ENCODE results near the gene EMSY. TPM values are rescaled to one million over a fixed set of nuclear protein-coding genes. Genes with fewer than 3 reads are reported as not detected.

The EMSY gene
- total and polyA plus RNA-seq, 2 of the 8 experiments (the other 6 are each of a cell fraction or from before 2014, with no cell fraction given), result 29.6 to 34.6 TPM

GRCh38 chr11:76469141-76469540, 24.3 kb downstream of the EMSY start:
- H4K5ac ChIP-seq (ENCODE audit: insufficient read length, low read depth, low read length), result no peak overlapping the region
- TF ChIP-seq TBP (IDR thresholded peaks at IDR 0.05; ENCODE audit: low read depth, low read length), result no peak
- no peak overlapping the region for H3K14ac ChIP-seq (ENCODE audit: insufficient read length)
- no peak overlapping the region for H3K9ac ChIP-seq (replicated peaks in 1 of 4; ENCODE audit: extremely low read depth in 1 of 4, low read depth in 3 of 4, low read length in 3 of 4)
- no peak overlapping the region for H2BK12ac ChIP-seq (ENCODE audit: low read depth, low read length)
- H3K36me3 ChIP-seq (ENCODE audit: control insufficient read depth in 2 of 4, insufficient read depth in 4 of 4, low read length in 3 of 4), result peaks cover 6 to 55% (median 16%) of the 10 kb centered on the region in 4 experiments
- no peak overlapping the region for H3K4me2 ChIP-seq (ENCODE audit: insufficient read depth in 1 of 2, low read depth in 2 of 2, low read length in 2 of 2)
- H3K4ac ChIP-seq (replicated peaks; ENCODE audit: insufficient read length, low read depth, low read length), result no peak overlapping the region
- H3K56ac ChIP-seq (replicated peaks; ENCODE audit: insufficient read length, low read depth, low read length), result no peak overlapping the region
- CTCF ChIA-PET (ENCODE audit: partially characterized antibody), result interaction anchor here (1.0 to 4.9 kb wide), 6 partner anchors 10 to 659 kb away, joined by 3 to 25 read pairs (median 4); partner anchors contain the start of gene EMSY
- no peak overlapping the region for H3K18ac ChIP-seq (ENCODE audit: extremely low read depth, low read length)
- no peak overlapping the region for H2AFZ ChIP-seq (ENCODE audit: low read length)
- H3K4me3 ChIP-seq (ENCODE audit: extremely low read depth in 1 of 4, insufficient read depth in 2 of 4, low read depth in 3 of 4, low read length in 4 of 4), result no peak overlapping the region
- no peak overlapping the region for H2BK20ac ChIP-seq (ENCODE audit: low read length)
- no peaks in the 10 kb centered on the region for H3K4me1 ChIP-seq (replicated peaks in 1 of 4; ENCODE audit: control insufficient read depth in 3 of 4, insufficient read depth in 4 of 4, low read length in 3 of 4)
- H4K91ac ChIP-seq (replicated peaks; ENCODE audit: insufficient read length, low read length), result no peak overlapping the region
- no peaks in the 10 kb centered on the region for H3K79me2 ChIP-seq (ENCODE audit: control insufficient read depth in 1 of 2, insufficient read depth in 2 of 2, low read length in 2 of 2)
- H3K23me2 ChIP-seq (ENCODE audit: low read depth, low read length), result no peaks in the 10 kb centered on the region
- no peak overlapping the region for H3K27ac ChIP-seq (ENCODE audit: low read depth, low read length)
- H4K20me1 ChIP-seq (replicated peaks in 1 of 2; ENCODE audit: control insufficient read depth in 1 of 2, insufficient read depth in 2 of 2, low read length in 2 of 2), result peaks cover 2 to 3% of the 10 kb centered on the region in 2 experiments
- H3K23ac ChIP-seq (ENCODE audit: insufficient read length), result no peak overlapping the region
- no peaks in the 10 kb centered on the region for H3K9me3 ChIP-seq (ENCODE audit: insufficient read depth in 2 of 2, low read depth in 1 of 2, low read length in 1 of 2)
- FAIRE-seq, result no peak
- H2BK120ac ChIP-seq (replicated peaks; ENCODE audit: low read depth, low read length), result no peak overlapping the region
- POLR2A ChIA-PET (ENCODE audit: partially characterized antibody), result interaction anchor here (1.0 to 1.1 kb wide), 3 partner anchors 10 to 19 kb away, joined by 3 to 4 read pairs (median 4); no protein-coding TSS in a partner anchor
- H2AK5ac ChIP-seq (ENCODE audit: low read depth, low read length), result no peak overlapping the region
- DNase-seq (ENCODE audit: low read depth in 1 of 2, low spot score in 2 of 2), result no peak
- no peaks in the 10 kb centered on the region for H3K79me1 ChIP-seq (ENCODE audit: low read depth, low read length)
- no peak overlapping the region for H2BK15ac ChIP-seq (ENCODE audit: low read length)
- no peaks in the 10 kb centered on the region for H3K27me3 ChIP-seq (replicated peaks in 1 of 4; ENCODE audit: control insufficient read depth in 3 of 4, extremely low read depth in 1 of 4, insufficient read depth in 3 of 4, low read length in 3 of 4)
- no peak overlapping the region for H2BK5ac ChIP-seq (ENCODE audit: low read depth, low read length)
- no peak overlapping the region for H4K8ac ChIP-seq (ENCODE audit: extremely low read depth, insufficient read depth, low read length)
